H9 (cell line): ENCODE results near the gene RPAP2. TPM values are rescaled to one million over a fixed set of nuclear protein-coding genes. Genes with fewer than 3 reads are reported as not detected.

Experiments used
- DNase-seq: peaks from one replicate; pipeline ENCODE4 v3.0.0-alpha.2; 2017
- H2AFZ ChIP-seq: one replicate; pipeline ENCODE4 v1.6.1; 2013; ENCODE audit warnings: mild to moderate bottlenecking, low read length, control low read depth, moderate library complexity
- H2AK5ac ChIP-seq: 2 replicates; pipeline ENCODE4 v1.6.1; 2013; ENCODE audit warnings: low read length, control low read depth, mixed read lengths; ENCODE audit not compliant: insufficient read length
- H2BK120ac ChIP-seq: one replicate; pipeline ENCODE4 v1.6.1; 2013; ENCODE audit warnings: low read depth, mild to moderate bottlenecking, low read length, control low read depth, inconsistent platforms; ENCODE audit not compliant: poor library complexity, severe bottlenecking
- H2BK12ac ChIP-seq: 2 replicates; pipeline ENCODE4 v1.6.1; 2013; ENCODE audit warnings: low read length, control low read depth, mixed read lengths, low read depth; ENCODE audit not compliant: insufficient read length
- H2BK15ac ChIP-seq: 2 replicates; pipeline ENCODE4 v1.6.1; 2013; ENCODE audit warnings: low read depth, low read length, control low read depth
- H2BK20ac ChIP-seq: one replicate; pipeline ENCODE4 v1.6.1; 2013; ENCODE audit warnings: low read depth, mild to moderate bottlenecking, low read length, control low read depth, inconsistent platforms; ENCODE audit not compliant: poor library complexity, severe bottlenecking
- H2BK5ac ChIP-seq: 2 replicates; pipeline ENCODE4 v1.6.1; 2013; ENCODE audit warnings: low read length, control low read depth, mixed read lengths; ENCODE audit not compliant: insufficient read length
- H3K14ac ChIP-seq: 2 replicates; pipeline ENCODE4 v1.6.1; 2013; ENCODE audit warnings: low read length, control low read depth; ENCODE audit not compliant: insufficient read depth
- H3K18ac ChIP-seq: 2 replicates; pipeline ENCODE4 v1.6.1; 2013; ENCODE audit warnings: low read depth, mild to moderate bottlenecking, mixed read lengths, low read length, control low read depth; ENCODE audit not compliant: insufficient read length
- H3K23ac ChIP-seq: 2 replicates; pipeline ENCODE4 v1.6.1; 2013; ENCODE audit warnings: low read length, control low read depth, mixed read lengths, low read depth; ENCODE audit not compliant: insufficient read length
- H3K23me2 ChIP-seq: 2 replicates; pipeline ENCODE4 v1.6.1; 2013; ENCODE audit warnings: low read depth, mild to moderate bottlenecking, mixed read lengths, low read length, control low read depth; ENCODE audit not compliant: insufficient read length, poor library complexity, severe bottlenecking
- H3K27ac ChIP-seq: 2 replicates; pipeline ENCODE4 v1.5.1; 2013; ENCODE audit warnings: low read length, control low read depth, mixed read lengths, low read depth; ENCODE audit not compliant: insufficient read length
- H3K27me3 ChIP-seq: 2 replicates; pipeline ENCODE4 v1.6.1; 2013; ENCODE audit warnings: low read length, control low read depth, inconsistent platforms; ENCODE audit not compliant: insufficient read depth
- H3K4ac ChIP-seq: 2 replicates; pipeline ENCODE4 v1.6.1; 2013; ENCODE audit warnings: low read depth, mild to moderate bottlenecking, control low read depth, inconsistent platforms, low read length, moderate library complexity
- H3K4me1 ChIP-seq: 2 replicates; pipeline ENCODE4 v1.6.1; 2013; ENCODE audit warnings: low read length, control low read depth, inconsistent platforms; ENCODE audit not compliant: insufficient read depth
- H3K4me2 ChIP-seq: 2 replicates; pipeline ENCODE4 v1.6.1; 2013; ENCODE audit warnings: low read length, control low read depth, mixed read lengths; ENCODE audit not compliant: insufficient read length, insufficient read depth
- H3K56ac ChIP-seq: 2 replicates; pipeline ENCODE4 v1.6.1; 2013; ENCODE audit warnings: low read depth, mild to moderate bottlenecking, mixed read lengths, low read length, control low read depth; ENCODE audit not compliant: insufficient read length
- H3K79me1 ChIP-seq: 2 replicates; pipeline ENCODE4 v1.6.1; 2013; ENCODE audit warnings: low read depth, mild to moderate bottlenecking, moderate library complexity, low read length, control low read depth, inconsistent platforms; ENCODE audit not compliant: insufficient read depth, poor library complexity, severe bottlenecking
- H3K79me2 ChIP-seq: 2 replicates; pipeline ENCODE4 v1.6.1; 2013; ENCODE audit warnings: low read length, control low read depth, inconsistent platforms; ENCODE audit not compliant: insufficient read depth
- H3K9ac ChIP-seq: 2 replicates; pipeline ENCODE4 v1.6.1; 2013; ENCODE audit warnings: low read length, control low read depth, mixed read lengths; ENCODE audit not compliant: insufficient read length; ENCODE audit errors: extremely low read depth
- H3K9me3 ChIP-seq: one replicate; pipeline ENCODE4 v1.6.1; 2013; ENCODE audit warnings: low read depth, low read length, inconsistent platforms; ENCODE audit not compliant: control insufficient read depth
- H3T11ph ChIP-seq: one replicate; pipeline ENCODE4 v1.6.1; 2013; ENCODE audit warnings: mild to moderate bottlenecking, low read length, control low read depth, inconsistent platforms
- H4K20me1 ChIP-seq: one replicate; pipeline ENCODE4 v1.6.1; 2013; ENCODE audit not compliant: control insufficient read depth, insufficient read length, insufficient read depth
- H4K5ac ChIP-seq: 2 replicates; pipeline ENCODE4 v1.6.1; 2013; ENCODE audit warnings: low read depth, mild to moderate bottlenecking, mixed read lengths, low read length, control low read depth; ENCODE audit not compliant: insufficient read length
- H4K8ac ChIP-seq: replicated peaks from 2 replicates; pipeline ENCODE4 v1.6.1; 2013; ENCODE audit warnings: low read length, control low read depth, mixed read lengths, low read depth; ENCODE audit not compliant: insufficient read length
- H4K91ac ChIP-seq: 2 replicates; pipeline ENCODE4 v1.6.1; 2013; ENCODE audit warnings: low read depth, mild to moderate bottlenecking, moderate library complexity, mixed read lengths, low read length, control low read depth; ENCODE audit not compliant: insufficient read length
- H3K27ac Mint-ChIP-seq, 3 experiments: 2 replicates in 2 of 3; 3 replicates in 1 of 3; pipeline ENCODE4 v1.8.0; 2020 to 2021; ENCODE audit warnings: mixed read lengths in 3 of 3, mild to moderate bottlenecking in 1 of 3, moderate library complexity in 1 of 3
- H3K27me3 Mint-ChIP-seq: 2 replicates; pipeline ENCODE4 v1.8.0; 2021; ENCODE audit warnings: low read depth, mild to moderate bottlenecking, moderate library complexity, mixed read lengths
- H3K36me3 Mint-ChIP-seq, 3 experiments: 2 replicates in 2 of 3; 3 replicates in 1 of 3; pipeline ENCODE4 v1.8.0; 2020 to 2021; ENCODE audit warnings: low read depth in 3 of 3, mixed read lengths in 3 of 3; ENCODE audit not compliant: insufficient read depth in 1 of 3
- H3K4me1 Mint-ChIP-seq, 2 experiments: 2 replicates each; pipeline ENCODE4 v1.8.0; 2020; ENCODE audit warnings: mixed read lengths in 2 of 2
- H3K4me3 Mint-ChIP-seq, 2 experiments: 2 replicates in 1 of 2; 3 replicates in 1 of 2; pipeline ENCODE4 v1.8.0; 2020 to 2021; ENCODE audit warnings: mild to moderate bottlenecking in 2 of 2, mixed read lengths in 2 of 2, moderate library complexity in 1 of 2
- H3K9me3 Mint-ChIP-seq, 2 experiments: 2 replicates in 1 of 2; 3 replicates in 1 of 2; pipeline ENCODE4 v1.8.0; 2020; ENCODE audit warnings: mild to moderate bottlenecking in 2 of 2, mixed read lengths in 2 of 2, moderate library complexity in 1 of 2
- CTCF ChIP-seq: fragments of 200-600 bp; sonication (generic); conservative IDR thresholded peaks from 3 replicates; pipeline ENCODE4 v1.8.0; 2021; ENCODE audit warnings: antibody characterized with exemption, mild to moderate bottlenecking
- WGBS: extraction: QIAGEN DNeasy Blood & Tissue Kit; methylation state at CpG from one replicate; pipeline ENCODE4 v1.1.7; 2013; ENCODE audit warnings: missing lambda C conversion rate, low lambda C conversion rate, mixed read lengths; ENCODE audit not compliant: insufficient read length; ENCODE audit errors: extremely low coverage; 5-methylcytosine and 5-hydroxymethylcytosine counted together
- total RNA-seq: library from RNA; stranded (reverse); gene quantifications from 2 replicates; pipeline ENCODE4 v1.2.1, GENCODE V29; 2021

Gene RPAP2
- total RNA-seq, 1 experiment from 2014 or later = 27.4 TPM

- Histone ChIP-seq H3K27me3 (no peaks in the 10 kb centered on the region), H3K9me3 (no peaks in the 10 kb centered on the region), H2AK5ac (no peak overlapping the region), H3K23ac (no peak overlapping the region), H4K20me1 (no peaks in the 10 kb centered on the region), H3K4me2 (no peak overlapping the region), H3K4me1 (no peaks in the 10 kb centered on the region), H2BK120ac (no peak overlapping the region), H2AFZ (no peak overlapping the region), H3K9ac (no peak overlapping the region), H2BK15ac (no peak overlapping the region), H3K56ac (no peak overlapping the region), H4K5ac (no peak overlapping the region), H3K18ac (no peak overlapping the region), H3K23me2 (no peaks in the 10 kb centered on the region), H2BK12ac (no peak overlapping the region), H3K4ac (no peak overlapping the region), H3K79me2 (no peaks in the 10 kb centered on the region), H4K91ac (no peak overlapping the region), H3T11ph (no peak overlapping the region), H4K8ac (no peak overlapping the region), H3K79me1 (no peaks in the 10 kb centered on the region), H2BK20ac (no peak overlapping the region), H2BK5ac (no peak overlapping the region), H3K14ac (no peak overlapping the region), H3K27ac (no peak overlapping the region)
- WGBS = no CpG with 5 or more reads among the region's 2 CpGs
- Mint-ChIP-seq H3K27me3 (no peaks in the 10 kb centered on the region), H3K4me1 (peaks cover 18% of the 10 kb centered on the region in 2 experiments), H3K36me3 (no peaks in the 10 kb centered on the region), H3K27ac (no peak overlapping the region), H3K9me3 (no peaks in the 10 kb centered on the region), H3K4me3 (no peak overlapping the region)
- no peak for DNase-seq
- no peak for TF ChIP-seq CTCF
These were observed 147.0 kb downstream of the RPAP2 start for GRCh38 chr1:92445865-92446264.
